Lower leg skin (tissue), 4 donors: Measurements from ENCODE around the gene RAVER1. TPM values are rescaled to one million over a fixed set of nuclear protein-coding genes. Genes with fewer than 3 reads are reported as not detected.

Source experiments
- DNase-seq, 2 donors: peaks; one replicate each; pipeline ENCODE4 v3.0.0-alpha.2; 2019; ENCODE audit warnings: low spot score in 2 of 2
- H3K4me3 ChIP-seq: fragments of 200-600 bp; sonication (generic); 2 replicates; pipeline ENCODE4 v1.5.1; 2017; ENCODE audit warnings: mild to moderate bottlenecking, low read depth; ENCODE audit not compliant: poor library complexity, severe bottlenecking
- CTCF ChIP-seq, 3 donors: fragments of 450-650 bp; IDR thresholded peaks; one replicate each; pipeline ENCODE4 v1.5.1; 2016; ENCODE audit warnings: antibody characterized with exemption in 3 of 3, mild to moderate bottlenecking in 3 of 3, moderate library complexity in 2 of 3
- POLR2A ChIP-seq, 2 donors: fragments of 450-650 bp; IDR thresholded peaks; one replicate each; pipeline ENCODE4 v1.6.1; 2016 to 2017; ENCODE audit warnings: antibody characterized with exemption in 2 of 2, mild to moderate bottlenecking in 1 of 2, moderate library complexity in 1 of 2
- WGBS, 2 donors: methylation state at CpG; one replicate each; pipeline ENCODE4 v1.1.5; 2018; 5-methylcytosine and 5-hydroxymethylcytosine counted together
- intact Hi-C: fragments of 100-400 bp; cut with DNase I; formaldehyde crosslinking; loops from one replicate; pipeline ENCODE4 v1.15.0; 2023; ENCODE audit warnings: low total_unique reads
- total RNA-seq, 4 donors: library from RNA; depleted of rRNA; stranded (reverse); fragments of >200 nt; gene quantifications; one replicate each; pipeline ENCODE4 v1.1.0, GENCODE V29; 2016

Gene RAVER1
- total RNA-seq, 4 donors from 2014 or later = 14.2 to 22.5 (median 19.2) TPM

- intact Hi-C loops = no loop called here
- no peak overlapping the region for H3K4me3 ChIP-seq
- DNase-seq = no peak
- TF ChIP-seq POLR2A (IDR thresholded peaks at IDR 0.05) (no peak), CTCF (IDR thresholded peaks at IDR 0.05) (no peak)
- WGBS, 2 donors = 7 to 34% methylated on average over 10 to 19 of the region's 25 CpGs
Observed at GRCh38 chr19:10294368-10294697, 39.0 kb downstream of the RAVER1 start.

- no peak for DNase-seq
- no peak overlapping the region for H3K4me3 ChIP-seq
- intact Hi-C loops = no loop called here
- TF ChIP-seq POLR2A (IDR thresholded peaks at IDR 0.05) = no peak
- TF ChIP-seq CTCF (IDR thresholded peaks at IDR 0.05) = no peak
- 15 to 16% methylated on average over 24 to 39 of the region's 49 CpGs for WGBS, 2 donors
Observed at GRCh38 chr19:10293637-10294367, 39.5 kb downstream of the RAVER1 start.

- DNase-seq = no peak
- WGBS, 2 donors = 6 to 21% methylated on average over 56 of the region's 56 CpGs
Observed at GRCh38 chr19:10292789-10293636, 40.3 kb downstream of the RAVER1 start.

GRCh38 chr19:10292206-10292788 lies 41.0 kb downstream of the RAVER1 start:
- peak; percentile 76 to 96 for DNase-seq
- TF ChIP-seq CTCF (IDR thresholded peaks at IDR 0.05) (no peak), POLR2A (IDR thresholded peaks at IDR 0.05) (no peak)
- 1 to 2% methylated on average over 38 to 42 of the region's 45 CpGs for WGBS, 2 donors
- peak overlapping the region; percentile 1 for H3K4me3 ChIP-seq
- intact Hi-C loops = no loop called here

More at GRCh38 chr19:10292789-10293636, 40.3 kb downstream of the RAVER1 start:
- H3K4me3 ChIP-seq = no peak overlapping the region
- intact Hi-C loops = no loop called here
- TF ChIP-seq CTCF (IDR thresholded peaks at IDR 0.05) (no peak), POLR2A (IDR thresholded peaks at IDR 0.05) (no peak)

GRCh38 chr19:10291554-10292205 lies 41.6 kb downstream of the RAVER1 start:
- peak overlapping the region; percentile 1 for H3K4me3 ChIP-seq
- 2 to 4% methylated on average over 28 to 46 of the region's 49 CpGs for WGBS, 2 donors
- TF ChIP-seq CTCF (IDR thresholded peaks at IDR 0.05) = no peak
- no peak for TF ChIP-seq POLR2A (IDR thresholded peaks at IDR 0.05)
- peak in 1 of 2 donors; percentile 85 for DNase-seq
- intact Hi-C loops = no loop called here
